ENCODE data around the gene SCRN2. TPM values are rescaled to one million over a fixed set of nuclear protein-coding genes. Genes with fewer than 3 reads are reported as not detected.
A peak's percentile ranks its signal among the peaks of the same experiment; 100 is the strongest.

Gene SCRN2
- total RNA-seq (31.1 and 31.7 TPM in 2 replicates), polyA plus RNA-seq (47.6 and 48.9 TPM in 2 replicates), polyA minus RNA-seq (18.8 and 32.5 TPM in 2 replicates), Bru-seq, nascent RNA (percentile 48 among the genes with signal in this experiment), BruChase-seq, experiment 1, labeled RNA remaining after a 6-hour chase (percentile 57 among the genes with signal in this experiment), BruChase-seq, experiment 2, labeled RNA remaining after a 2-hour chase (percentile 62 among the genes with signal in this experiment)
- 21.4 and 35.5 TPM in 2 replicates for polyA plus RNA-seq (2011; cell fraction: cytosol; rRNA removed)
- 151 and 171 TPM in 2 replicates for polyA plus RNA-seq (2011; cell fraction: nucleus; rRNA removed)
- 22.6 and 30.7 TPM in 2 replicates for polyA plus RNA-seq (2012)
- 12.2 TPM for polyA minus RNA-seq (2011; cell fraction: cytosol; rRNA and poly(A)+ RNA removed)
- 24.3 and 24.7 TPM in 2 replicates for polyA minus RNA-seq (2011; cell fraction: nucleus; rRNA and poly(A)+ RNA removed)
- long read RNA-seq, transcript SCRN2-202 (7 exons, 1,779 nt): minor isoform, 13 of 112 reads
- long read RNA-seq, transcript SCRN2-212 (7 exons, 1,745 nt): minor isoform, 16 of 112 reads
- long read RNA-seq, transcript SCRN2-201 (8 exons, 1,548 nt): major isoform, 47 of 112 reads
- long read RNA-seq, partial matches to known transcripts: 10 of 112 reads
- long read RNA-seq, other reads (novel, unspliced or antisense): 25 of 112 reads

DNA sequence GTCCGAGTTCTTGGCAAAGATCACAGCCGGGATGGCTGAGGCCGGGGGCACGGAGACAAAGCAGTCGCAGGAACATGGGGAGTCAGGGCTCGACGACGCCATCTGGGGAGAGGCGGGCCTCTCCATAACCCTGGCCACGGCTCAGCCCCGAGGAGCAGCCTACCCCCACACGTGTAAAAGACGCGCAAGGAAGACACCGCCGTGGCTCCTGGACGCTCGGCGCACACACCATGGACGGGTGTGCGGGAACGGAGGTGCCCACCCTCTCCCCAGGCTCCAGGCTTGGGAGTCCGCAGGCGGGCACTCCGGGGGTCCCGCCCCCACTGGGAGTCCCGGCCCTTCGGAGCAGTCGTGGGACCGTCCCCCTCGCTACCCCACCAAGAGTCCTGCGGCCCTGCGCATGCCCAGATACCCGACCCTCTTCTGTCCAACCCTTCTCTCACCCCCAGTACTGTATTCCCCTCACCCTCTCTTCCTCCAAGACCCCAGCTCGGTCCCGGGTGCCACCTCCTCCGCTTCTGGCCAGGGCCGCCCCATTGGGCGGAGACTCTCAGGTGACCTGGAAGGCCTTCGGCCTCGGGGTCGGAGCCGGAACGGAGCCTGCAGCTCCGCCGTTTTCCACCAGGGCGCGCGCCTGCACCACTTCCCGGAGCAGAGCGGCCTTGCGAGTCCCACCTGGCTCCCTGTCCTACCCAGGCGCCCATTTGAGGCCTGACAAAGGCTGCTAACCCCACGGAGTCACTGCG is at the start of gene SCRN2:
TSS of gene SCRN2 (minus strand) at position 532 of the 746 bp plus-strand sequence. CDS start at position 102, 430 bp downstream.
- POLR2A ChIA-PET: interaction anchor here (0.6 to 1.0 kb wide), 2 partner anchors 50 to 55 kb away, joined by 4 to 5 read pairs; partner anchors contain the start of gene SP2
- peaks cover 0 to 4% of the 10 kb centered on the region in 2 experiments for H3K36me3 ChIP-seq (ENCODE audit: control insufficient read depth in 2 of 2, extremely low read depth in 1 of 2, insufficient read depth in 2 of 2, low read length in 2 of 2)
- no peak for TF ChIP-seq JUN (IDR thresholded peaks at IDR 0.05; ENCODE audit: borderline replicate concordance, insufficient read depth, insufficient read length, low read depth)
- TF ChIP-seq, protein P1, sequence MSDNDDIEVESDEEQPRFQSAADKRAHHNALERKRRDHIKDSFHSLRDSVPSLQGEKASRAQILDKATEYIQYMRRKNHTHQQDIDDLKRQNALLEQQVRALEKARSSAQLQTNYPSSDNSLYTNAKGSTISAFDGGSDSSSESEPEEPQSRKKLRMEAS (IDR thresholded peaks at IDR 0.05; ENCODE audit: insufficient read depth, insufficient read length): no peak
- TF ChIP-seq GATA2 (IDR thresholded peaks at IDR 0.05; ENCODE audit: insufficient read depth, insufficient read length, low read depth, low read length): no peak
- TF ChIP-seq POLR2AphosphoS5 (IDR thresholded peaks at IDR 0.05; ENCODE audit: insufficient read depth, low read depth, low read length): peak; percentile 36
- no peak for TF ChIP-seq FOS (IDR thresholded peaks at IDR 0.05; ENCODE audit: borderline replicate concordance, insufficient read depth, low read length)
- no peak for TF ChIP-seq EZH2 (IDR thresholded peaks at IDR 0.05; ENCODE audit: borderline replicate concordance, low read depth, low read length, severe bottlenecking)
- no peak for TF ChIP-seq MYC (IDR thresholded peaks at IDR 0.05; ENCODE audit: low read depth, low read length)
- TF ChIP-seq, protein P2, sequence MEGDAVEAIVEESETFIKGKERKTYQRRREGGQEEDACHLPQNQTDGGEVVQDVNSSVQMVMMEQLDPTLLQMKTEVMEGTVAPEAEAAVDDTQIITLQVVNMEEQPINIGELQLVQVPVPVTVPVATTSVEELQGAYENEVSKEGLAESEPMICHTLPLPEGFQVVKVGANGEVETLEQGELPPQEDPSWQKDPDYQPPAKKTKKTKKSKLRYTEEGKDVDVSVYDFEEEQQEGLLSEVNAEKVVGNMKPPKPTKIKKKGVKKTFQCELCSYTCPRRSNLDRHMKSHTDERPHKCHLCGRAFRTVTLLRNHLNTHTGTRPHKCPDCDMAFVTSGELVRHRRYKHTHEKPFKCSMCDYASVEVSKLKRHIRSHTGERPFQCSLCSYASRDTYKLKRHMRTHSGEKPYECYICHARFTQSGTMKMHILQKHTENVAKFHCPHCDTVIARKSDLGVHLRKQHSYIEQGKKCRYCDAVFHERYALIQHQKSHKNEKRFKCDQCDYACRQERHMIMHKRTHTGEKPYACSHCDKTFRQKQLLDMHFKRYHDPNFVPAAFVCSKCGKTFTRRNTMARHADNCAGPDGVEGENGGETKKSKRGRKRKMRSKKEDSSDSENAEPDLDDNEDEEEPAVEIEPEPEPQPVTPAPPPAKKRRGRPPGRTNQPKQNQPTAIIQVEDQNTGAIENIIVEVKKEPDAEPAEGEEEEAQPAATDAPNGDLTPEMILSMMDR (IDR thresholded peaks at IDR 0.05; ENCODE audit: extremely low read depth in 1 of 2, insufficient read depth in 1 of 2, low read depth in 1 of 2, low read length in 2 of 2): peak; percentile 97 to 99
- peak; percentile 32 for TF ChIP-seq POLR2A (IDR thresholded peaks at IDR 0.05; ENCODE audit: low read depth, low read length)
- H3K27me3 ChIP-seq (ENCODE audit: control insufficient read depth in 2 of 2, insufficient read depth in 2 of 2, low read length in 2 of 2): no peaks in the 10 kb centered on the region
- intact Hi-C loops (cut with micrococcal nuclease): loop anchor here (1.0 to 5.0 kb wide), 5 partner anchors 49 to 171 kb away; partner anchors contain the start of genes CDK5RAP3 and PNPO
- no peaks in the 10 kb centered on the region for H3K9me1 ChIP-seq (replicated peaks; ENCODE audit: control insufficient read depth, extremely low read depth, insufficient read depth, low read length)
- peak within 1 kb of the TSS; percentile 95 for H2AFZ ChIP-seq (ENCODE audit: low read depth, low read length)
- H3K4me3 ChIP-seq (replicated peaks in 1 of 3; ENCODE audit: insufficient read depth in 1 of 3, low read depth in 1 of 3, low read length in 3 of 3): peak within 1 kb of the TSS; percentile 65 to 86 (median 65)
- H3K4me1 ChIP-seq (ENCODE audit: control insufficient read depth, extremely low read depth, insufficient read depth, low read length): peaks cover 5% of the 10 kb centered on the region
- DNase-seq (ENCODE audit: low read depth, low spot score) (peak; percentile 91), FAIRE-seq (peak; percentile 96)
- no peaks in the 10 kb centered on the region for H3K79me2 ChIP-seq (ENCODE audit: control insufficient read depth, insufficient read depth, low read length)
- BruUV-seq (replicated peaks): TSS peak; percentile 35
- no peaks in the 10 kb centered on the region for H3K9me3 ChIP-seq (replicated peaks; ENCODE audit: control insufficient read depth, insufficient read depth, low read length)
- peak within 1 kb of the TSS; percentile 55 for H3K9ac ChIP-seq (replicated peaks; ENCODE audit: extremely low read depth, insufficient read depth, low read length)
- CTCF ChIA-PET: interaction anchor here (0.6 to 5.3 kb wide), 18 partner anchors 10 to 180 kb away, joined by 3 to 162 read pairs (median 6); partner anchors contain the start of genes CDK5RAP3, LRRC46, MRPL10 and SP2
- dilution Hi-C loops (cut with MboI; ENCODE audit: extremely low pct_ligation_motif_present, low sequenced_read_pairs): no loop called here
- H3K27ac ChIP-seq (ENCODE audit: insufficient read depth, low read depth, low read length): no peak within 1 kb of the TSS
- peak within 1 kb of the TSS; percentile 45 for H3K4me2 ChIP-seq (ENCODE audit: insufficient read depth, low read length)
- H4K20me1 ChIP-seq (replicated peaks; ENCODE audit: control insufficient read depth, extremely low read depth, insufficient read depth, low read length): no peaks in the 10 kb centered on the region

All from endothelial cell of umbilical vein (primary cell).